Kidney glomerular epithelial cell (primary cell): ENCODE data around the gene CFD.
"Not testable (repeated sequence)": the region's sequence is repeated elsewhere in the genome, so short reads cannot be mapped to it uniquely, and the experiment has no call there.

Source experiments
- DNase-seq: peaks from one replicate; lab custom pipeline; 2025; lab: John Stamatoyannopoulos, UW

CFD gene

DNA sequence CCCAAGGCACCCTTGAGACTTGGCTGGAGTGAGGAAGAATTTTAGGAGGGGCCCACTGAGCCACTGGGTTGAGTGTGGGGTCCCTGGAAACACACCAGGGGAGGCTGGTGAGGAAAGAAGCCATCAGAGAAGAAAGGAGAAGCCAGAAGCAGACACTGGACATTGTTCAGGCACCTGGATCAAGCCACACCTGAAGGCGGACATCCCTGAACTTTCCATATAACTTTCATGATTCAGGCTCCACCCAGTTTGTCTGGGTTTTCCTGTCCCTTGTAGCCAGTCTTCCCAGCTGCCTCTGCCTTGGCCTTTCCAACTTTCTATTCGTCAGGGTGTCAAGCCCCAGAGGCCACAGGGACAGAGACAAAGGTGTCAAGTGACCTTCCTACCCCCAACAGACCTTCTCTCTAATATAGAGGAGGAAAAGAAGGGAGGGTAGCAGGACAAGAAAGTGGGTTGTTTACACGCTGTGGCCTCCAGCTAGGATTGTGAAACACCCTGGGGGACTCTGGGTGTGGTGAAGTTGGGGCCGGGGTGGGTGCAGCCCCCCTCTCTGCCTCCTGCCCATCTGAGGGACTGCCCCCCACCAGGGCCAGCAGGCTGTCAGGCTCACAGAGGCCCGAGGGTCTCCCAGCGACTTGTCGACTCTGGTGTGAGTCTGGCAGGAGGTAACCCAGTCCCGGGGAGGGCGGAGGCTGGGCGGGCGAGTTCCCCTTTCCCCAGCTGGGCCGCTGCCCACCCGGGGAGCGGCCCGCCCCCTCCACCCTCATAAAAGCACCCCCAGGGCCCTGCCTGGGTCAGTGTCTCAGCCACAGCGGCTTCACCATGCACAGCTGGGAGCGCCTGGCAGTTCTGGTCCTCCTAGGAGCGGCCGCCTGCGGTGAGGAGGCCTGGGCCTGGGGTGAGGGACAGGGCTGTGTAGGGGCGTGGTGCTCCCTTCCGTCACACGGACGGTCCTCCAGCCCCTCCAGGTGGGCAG, at the start of gene CFD:
Gene CFD, plus strand, starts transcription at position 797 of the 976 bp plus-strand sequence. Its CDS starts 26 bp downstream, at position 823.
- DNase-seq: no peak

DNA sequence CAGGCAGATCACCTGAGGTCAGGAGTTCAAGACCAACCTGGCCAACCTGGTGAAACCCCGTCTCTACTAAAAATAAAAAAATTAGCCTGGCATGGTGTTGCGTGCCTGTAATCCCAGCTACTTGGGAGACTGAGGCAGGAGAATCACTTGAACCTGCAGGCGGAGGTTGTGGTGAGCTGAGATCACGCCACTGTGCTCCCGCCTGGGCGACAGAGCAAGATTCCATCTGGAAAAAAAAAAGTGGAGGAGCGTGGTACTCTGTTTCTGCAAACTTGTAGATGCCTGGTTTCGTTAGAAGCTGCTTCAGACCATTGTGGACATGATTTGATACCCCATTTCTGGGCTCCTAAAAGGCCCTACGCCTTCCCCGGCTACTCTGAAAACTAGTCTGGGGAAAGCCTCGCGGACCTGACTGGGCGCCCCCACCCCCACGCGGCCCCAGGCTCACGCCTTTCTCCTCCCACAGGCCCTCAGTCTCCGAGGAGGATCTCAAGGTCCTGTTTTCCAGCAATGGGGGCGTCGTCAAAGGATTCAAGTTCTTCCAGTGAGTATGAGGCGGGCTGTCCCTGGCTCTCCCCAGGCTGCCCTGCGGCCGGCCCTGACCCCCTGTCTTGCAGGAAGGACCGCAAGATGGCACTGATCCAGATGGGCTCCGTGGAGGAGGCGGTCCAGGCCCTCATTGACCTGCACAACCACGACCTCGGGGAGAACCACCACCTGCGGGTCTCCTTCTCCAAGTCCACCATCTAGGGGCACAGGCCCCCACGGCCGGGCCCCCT, 49.2 kb upstream of the CFD start:
- no peak for DNase-seq

DNA sequence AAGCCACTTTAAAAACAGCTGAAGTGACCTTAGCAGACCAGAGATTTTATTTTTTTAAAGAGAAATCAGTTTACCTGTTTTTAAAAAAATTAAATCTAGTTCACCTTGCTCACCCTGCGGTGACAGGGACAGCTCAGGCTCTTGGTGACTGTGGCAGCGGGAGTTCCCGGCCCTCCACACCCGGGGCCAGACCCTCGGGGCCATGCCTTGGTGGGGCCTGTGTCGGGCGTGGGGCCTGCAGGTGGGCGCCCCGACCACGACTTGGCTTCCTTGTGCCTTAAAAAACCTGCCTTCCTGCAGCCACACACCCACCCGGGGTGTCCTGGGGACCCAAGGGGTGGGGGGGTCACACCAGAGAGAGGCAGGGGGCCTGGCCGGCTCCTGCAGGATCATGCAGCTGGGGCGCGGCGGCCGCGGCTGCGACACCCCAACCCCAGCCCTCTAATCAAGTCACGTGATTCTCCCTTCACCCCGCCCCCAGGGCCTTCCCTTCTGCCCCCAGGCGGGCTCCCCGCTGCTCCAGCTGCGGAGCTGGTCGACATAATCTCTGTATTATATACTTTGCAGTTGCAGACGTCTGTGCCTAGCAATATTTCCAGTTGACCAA, 48.5 kb upstream of the CFD start:
- no peak for DNase-seq

DNA sequence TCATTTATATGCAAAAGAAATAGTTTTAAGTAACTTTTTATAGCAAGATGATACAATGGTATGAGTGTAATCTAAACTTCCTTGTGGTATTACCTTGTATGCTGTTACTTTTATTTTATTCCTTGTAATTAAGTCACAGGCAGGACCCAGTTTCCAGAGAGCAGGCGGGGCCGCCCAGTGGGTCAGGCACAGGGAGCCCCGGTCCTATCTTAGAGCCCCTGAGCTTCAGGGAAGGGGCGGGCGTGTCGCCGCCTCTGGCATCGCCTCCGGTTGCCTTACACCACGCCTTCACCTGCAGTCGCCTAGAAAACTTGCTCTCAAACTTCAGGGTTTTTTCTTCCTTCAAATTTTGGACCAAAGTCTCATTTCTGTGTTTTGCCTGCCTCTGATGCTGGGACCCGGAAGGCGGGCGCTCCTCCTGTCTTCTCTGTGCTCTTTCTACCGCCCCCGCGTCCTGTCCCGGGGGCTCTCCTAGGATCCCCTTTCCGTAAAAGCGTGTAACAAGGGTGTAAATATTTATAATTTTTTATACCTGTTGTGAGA, 47.9 kb upstream of the CFD start:
- DNase-seq: no peak

DNA sequence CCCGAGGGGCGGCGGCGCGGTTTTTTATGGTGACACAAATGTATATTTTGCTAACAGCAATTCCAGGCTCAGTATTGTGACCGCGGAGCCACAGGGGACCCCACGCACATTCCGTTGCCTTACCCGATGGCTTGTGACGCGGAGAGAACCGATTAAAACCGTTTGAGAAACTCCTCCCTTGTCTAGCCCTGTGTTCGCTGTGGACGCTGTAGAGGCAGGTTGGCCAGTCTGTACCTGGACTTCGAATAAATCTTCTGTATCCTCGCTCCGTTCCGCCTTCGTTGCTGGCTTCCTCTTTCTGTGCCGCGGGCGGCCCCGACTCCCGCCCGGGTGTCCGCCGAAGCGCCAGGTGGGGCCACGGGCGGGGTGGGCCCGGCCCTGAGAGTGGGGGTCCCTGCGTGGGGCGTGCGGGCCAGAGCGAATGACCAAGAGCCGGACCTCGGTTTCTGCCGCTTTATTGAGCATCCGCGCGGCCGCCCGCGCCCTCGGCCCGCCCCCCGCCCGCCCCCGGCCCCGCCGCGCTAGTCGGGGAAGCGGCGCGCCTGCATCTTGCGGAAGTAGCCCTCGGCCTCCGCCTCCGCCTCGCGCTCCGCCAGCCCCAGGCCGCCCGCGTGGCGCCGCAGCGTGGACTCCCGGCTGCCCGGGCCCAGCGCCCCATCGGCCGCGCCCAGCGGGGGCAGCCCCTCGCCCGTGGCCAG, 47.3 kb upstream of the CFD start:
- no peak for DNase-seq

DNA sequence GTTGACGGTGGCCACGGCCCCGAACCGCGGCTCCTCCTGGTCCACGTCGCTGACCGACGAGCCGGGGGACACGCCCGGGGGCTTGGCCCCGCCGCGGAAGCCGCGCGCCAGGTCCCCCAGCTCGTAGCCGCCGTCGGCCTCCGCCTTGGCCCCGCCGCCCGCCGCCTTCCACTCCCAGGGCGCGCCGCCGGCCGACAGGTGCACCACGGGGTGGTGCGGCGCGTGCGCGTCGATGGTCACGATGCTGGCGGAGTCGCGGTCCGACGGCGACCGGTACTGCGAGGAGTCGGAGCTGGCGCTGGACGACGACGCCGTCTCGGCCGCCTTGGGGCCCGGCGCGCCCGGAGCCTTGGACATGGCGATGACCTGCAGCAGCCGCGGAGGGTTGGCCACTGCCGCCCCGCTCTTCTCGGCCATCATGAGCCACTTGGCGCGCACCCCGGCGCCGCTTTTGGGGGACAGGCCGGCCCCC, 46.7 kb upstream of the CFD start:
- no peak for DNase-seq

DNA sequence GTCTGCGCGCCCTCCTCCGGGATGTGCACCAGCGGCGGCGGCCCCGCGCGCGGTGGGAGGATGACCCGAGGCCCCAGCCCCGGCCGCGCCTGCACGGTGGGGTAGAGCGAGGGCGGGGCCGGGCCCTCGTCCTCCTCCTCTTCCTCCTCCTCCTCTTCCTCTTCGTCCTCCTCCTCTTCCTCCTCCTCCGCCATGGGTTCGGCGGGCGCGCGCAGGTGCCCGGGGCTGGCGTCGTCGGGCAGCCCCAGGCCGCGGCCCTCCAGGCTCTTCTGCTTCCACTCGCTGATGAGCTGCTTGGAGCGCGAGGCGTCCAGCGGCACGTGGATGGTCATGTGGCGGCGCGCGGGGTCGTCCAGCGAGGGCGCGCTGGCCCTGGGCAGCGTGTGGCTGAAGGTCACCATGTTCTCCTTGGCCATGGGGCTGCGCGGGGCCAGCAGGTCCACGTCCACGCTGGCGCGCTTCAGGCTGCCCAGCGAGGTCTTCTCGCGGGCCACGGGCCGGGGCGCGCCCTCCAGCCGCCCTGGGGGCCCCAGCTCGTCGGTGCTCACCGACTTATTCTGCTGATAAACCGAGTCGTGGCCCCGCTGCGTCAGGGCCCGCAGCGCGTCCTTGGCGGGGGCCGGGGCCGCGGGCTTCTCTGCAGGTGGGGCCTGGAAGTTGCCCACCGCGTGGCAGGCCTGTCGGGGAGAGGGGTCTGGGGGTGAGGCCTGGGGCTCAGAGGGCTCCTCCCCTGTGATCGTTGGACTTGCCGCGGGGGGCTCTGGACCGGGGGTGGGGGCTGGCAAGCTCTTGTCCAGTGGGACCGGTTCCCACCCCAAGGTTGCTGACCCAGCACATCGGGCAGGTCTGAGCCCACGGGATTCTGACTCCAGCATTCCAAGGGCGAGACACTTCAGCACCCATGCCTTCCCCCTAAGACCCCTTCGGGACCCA, 46.0 kb upstream of the CFD start:
- DNase-seq: no peak

DNA sequence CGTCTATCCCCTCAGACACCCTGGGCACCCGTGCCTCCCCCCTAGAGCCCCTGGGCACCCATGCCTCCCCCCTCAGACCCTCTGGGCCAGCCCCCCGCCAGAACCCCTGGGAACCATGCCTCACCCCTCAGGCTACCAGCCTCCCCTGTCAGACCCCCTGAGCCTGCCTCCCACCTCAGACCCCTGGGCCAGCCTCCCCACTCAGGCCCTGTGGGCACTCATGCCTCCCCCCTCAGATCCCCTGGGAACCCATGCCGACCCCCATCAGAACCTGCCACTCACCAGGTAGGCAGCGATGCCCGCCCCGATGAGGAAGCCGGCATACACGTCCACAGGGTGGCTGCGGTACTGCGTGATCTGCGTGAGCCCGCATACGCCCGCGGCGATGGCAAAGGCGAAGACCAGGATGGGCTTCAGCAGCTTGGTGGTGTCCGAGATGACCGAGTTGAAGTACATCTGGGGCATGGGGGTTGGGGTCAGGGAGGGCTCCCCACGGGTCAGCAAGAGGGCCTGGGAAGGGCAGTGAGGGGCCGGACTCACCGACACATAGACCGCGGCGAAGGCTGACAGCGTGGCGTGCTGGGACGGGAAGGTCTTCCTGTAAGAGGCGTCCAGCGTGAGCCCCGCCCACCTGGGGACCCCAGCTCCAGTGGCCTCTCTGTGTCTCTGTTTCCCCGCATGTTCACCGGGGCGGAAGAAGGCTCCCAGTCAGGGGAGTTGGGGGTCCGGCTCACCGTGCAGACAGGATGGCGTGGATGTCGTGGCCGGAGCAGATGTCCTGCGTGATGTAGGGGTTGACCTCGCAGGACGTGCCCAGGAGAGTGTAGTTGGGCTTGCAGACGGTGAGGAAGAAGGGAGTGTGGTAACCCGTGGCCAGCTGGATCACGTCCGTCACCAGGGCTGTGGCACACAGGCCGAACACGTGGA, 45.0 kb upstream of the CFD start:
- DNase-seq: no peak

DNA sequence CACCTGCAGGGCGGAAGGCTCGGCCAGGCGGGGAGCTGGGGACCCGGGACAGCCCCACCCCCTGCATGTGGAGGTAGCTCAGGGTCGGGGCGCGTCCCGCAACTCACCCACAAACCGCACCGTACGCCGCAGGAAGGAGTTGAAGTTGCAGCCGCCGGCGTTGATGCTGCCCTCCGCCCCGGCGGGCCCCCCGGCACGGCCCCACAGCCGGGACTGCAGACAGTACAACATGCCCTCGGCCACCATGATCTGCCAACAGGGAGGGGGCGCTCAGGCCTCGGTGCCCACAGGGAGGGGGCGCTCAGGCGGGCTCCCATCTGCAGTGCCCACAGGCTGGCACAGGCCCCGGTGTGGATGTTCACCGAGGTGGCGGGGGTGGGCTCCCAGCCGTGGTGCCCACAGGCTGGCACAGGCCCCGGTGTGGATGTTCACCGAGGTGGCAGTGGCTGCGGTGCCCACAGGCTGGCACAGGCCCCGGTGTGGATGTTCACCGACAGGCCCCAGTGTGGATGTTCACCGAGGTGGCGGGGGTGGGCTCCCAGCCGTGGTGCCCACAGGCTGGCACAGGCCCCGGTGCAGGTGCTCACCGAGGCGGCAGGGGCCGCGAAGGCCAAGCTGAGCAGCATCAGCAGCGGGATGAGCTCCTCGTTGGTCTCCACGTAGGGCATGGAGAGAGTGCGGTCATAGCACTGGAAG, 44.2 kb upstream of the CFD start:
- no peak for DNase-seq

DNA sequence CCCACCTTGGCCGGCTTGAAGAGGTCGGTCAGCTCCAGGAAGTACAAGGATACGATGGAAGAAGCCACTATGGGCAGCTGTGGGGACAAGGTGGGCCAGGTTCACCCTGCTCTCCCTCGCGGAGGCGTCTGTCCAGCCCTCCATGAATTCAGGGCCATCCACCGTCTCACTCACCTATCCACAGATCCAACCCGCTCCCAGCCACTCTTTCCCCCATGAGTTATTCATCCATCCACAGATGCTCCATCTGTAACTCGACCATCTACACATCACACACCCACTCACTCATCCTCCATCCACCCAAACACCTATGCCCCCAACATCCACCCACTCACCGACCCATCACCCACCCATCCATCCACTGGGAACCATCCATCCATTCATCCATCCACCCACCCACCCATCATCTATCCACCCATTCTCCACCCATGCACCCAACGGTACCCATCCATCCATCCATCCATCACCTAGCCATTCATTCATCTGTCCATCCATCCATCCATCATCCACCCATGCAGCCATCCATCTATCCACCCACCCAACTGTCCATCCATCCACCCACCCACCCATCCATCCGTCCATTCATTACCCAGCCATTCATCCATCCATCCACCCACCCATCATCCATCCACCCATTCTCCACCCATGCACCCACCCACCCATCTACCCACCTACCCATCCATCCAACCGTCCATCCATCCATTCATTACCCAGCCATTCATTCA, 43.5 kb upstream of the CFD start:
- DNase-seq: no peak

DNA sequence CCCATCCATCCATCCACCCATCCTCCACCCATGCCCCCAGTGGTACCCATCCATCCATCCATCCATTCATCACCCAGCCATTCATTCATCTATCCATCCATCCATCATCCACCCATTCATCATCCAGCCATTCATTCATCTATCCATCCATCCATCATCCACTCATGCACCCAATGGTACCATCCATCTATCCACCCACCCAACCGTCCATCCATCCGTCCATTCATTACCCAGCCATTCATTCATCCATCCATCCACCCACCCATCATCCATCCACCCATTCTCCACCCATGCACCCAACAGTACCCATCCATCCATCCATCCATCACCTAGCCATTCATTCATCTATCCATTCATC, 43.0 kb upstream of the CFD start:
- DNase-seq: no peak

DNA sequence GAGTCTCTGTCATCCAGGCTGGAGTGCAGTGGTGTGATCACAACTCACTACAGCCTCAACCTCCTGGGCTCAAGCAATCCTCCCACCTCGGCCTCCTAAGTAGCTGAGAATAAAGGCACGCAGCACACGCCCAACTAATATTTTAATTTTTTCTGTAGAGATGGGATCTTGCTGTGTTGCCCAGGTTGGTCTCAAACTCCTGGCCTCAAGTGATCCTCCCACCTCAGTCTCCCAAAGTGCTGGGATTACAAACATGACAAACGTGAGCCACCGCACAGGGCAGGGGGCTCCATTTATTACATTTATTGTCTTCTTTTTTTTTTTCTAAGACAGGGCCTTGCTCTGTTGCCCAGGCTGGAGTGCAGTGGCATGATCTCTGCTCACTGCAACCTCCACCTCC, 39.3 kb upstream of the CFD start:
- not testable (repeated sequence) for DNase-seq

DNA sequence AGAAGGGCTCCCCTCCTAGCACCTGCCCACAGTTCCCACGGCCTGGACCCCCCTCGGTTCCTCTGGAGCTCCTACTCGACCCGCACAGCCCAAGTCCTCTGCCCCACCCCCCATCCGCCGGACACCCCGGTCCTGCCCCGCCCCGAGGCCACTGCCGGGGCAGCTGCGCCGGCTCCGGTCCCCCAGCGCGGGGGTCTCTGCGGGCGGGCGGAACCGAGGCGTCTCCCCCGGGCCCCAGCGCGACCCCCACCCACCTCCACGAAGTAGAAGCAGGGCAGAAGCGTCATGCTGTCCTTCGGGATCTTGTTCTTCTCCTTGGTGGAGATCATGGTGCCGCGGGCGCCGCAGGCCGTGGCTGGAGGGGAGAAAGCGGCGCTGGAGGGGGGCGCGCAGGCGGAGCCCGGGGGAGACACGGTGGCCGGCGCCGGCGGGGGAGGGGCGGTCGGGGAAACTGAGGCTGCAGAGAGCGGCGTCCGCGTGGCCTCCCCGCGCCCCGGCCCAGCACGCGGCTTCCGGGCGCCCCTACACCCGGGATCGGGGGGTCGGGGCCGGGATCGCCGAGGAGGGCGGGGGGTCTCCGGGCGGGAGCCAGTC, 38.1 kb upstream of the CFD start:
- DNase-seq: no peak

DNA sequence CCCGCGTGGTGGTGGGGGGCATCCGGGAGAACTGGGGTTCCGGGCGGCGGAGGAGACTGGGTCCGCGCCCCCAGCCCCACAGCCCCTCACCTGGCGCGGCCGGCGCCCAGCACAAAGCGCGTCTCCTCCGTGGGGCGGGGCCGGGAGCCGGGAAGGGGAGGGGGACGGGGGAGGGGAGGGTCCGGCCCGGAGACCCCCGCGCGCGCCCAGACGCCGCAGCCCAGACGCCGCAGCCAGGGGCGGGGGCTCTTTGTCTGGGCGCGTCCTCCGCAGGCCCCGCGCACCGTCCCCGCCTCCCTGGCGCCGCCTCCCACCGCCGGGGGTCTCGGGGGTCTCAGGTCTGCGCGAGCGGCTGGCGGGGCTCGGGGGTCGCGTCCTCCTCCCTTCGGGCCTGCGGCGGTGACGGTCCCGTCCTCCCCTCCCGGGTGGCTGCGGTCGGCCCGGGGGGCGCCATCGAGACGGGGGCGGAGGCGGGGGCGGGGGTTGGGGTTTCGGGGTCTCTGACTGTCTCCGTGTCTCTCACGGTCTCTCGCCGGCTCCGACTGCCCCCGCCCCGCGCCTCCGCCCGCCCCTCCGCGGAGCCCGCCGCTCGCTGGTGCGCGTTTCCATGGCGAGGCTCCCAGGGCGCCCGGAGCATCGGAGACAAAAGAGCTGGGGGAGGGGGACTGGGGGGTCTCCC, 37.5 kb upstream of the CFD start, which contains the start of gene PLPPR3:
Gene PLPPR3, minus strand, starts transcription at position 131 of the 679 bp plus-strand sequence. CDS start 396 bp downstream, outside the sequence.
- no peak for DNase-seq

DNA sequence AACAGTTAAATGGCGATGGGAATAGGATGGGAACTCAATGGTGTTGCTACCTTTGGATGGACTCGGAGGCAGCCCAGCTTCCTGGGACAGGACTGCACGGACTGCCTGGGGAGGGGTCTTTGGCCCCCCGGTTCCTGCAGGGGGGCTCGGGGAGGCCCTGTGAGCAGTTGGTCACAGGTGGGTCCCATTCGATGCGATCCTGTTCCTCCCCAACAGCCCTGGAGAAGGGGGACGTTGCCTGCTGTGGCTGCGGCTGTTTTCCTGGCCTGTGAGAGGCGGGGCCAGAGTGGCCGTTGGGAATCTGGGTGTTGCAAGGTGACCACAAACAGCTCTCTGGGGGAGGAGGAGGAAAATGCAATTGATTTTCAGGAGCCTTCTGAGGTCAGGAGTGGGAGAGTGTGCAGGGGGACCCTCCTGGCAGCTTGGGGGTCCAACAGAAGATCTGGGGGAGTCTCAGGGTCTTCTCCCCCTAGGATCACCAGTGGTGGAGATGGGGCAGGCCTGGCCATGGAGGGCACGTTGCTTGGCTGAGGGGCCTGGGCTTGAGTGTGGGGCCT, 35.8 kb upstream of the CFD start:
- DNase-seq: no peak

DNA sequence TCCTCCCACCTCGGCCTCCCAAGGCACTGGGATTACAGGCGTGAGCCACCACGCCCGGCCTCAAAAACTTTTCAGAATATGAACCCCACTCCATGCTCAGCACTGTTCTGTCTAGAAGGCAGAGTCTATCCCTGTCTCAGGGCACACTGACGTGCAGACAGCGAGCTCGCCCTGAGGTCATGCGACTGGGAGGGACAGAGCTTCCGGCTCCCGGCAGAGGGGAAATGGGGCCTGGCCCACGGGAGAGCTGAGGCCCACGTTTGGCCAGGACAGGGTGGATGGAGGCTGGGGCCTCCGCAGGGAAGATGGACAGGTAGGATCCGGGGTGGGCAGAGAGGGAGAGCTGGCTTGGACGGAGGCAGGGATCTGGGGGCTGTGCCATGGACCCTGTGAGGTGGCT, 34.6 kb upstream of the CFD start:
- DNase-seq: no peak
